ENCODE data around the gene HDC. TPM values are rescaled to one million over a fixed set of nuclear protein-coding genes. Genes with fewer than 3 reads are reported as not detected.

Gene HDC
- total RNA-seq, 1 experiment from 2014 or later: not detected

- Histone ChIP-seq H3K4me1 (ENCODE audit: insufficient read depth, low read length, poor library complexity, severe bottlenecking) (no peaks in the 10 kb centered on the region), H3K9me3 (ENCODE audit: low read depth, low read length, poor library complexity, severe bottlenecking) (no peaks in the 10 kb centered on the region), H3K27me3 (replicated peaks; ENCODE audit: insufficient read depth, low read depth, low read length, poor library complexity) (no peaks in the 10 kb centered on the region), H3K36me3 (ENCODE audit: insufficient read depth, low read length, poor library complexity, severe bottlenecking) (no peaks in the 10 kb centered on the region), H3K4me3 (ENCODE audit: low read depth, low read length, poor library complexity, severe bottlenecking) (no peak overlapping the region), H3K27ac (ENCODE audit: low read depth, low read length, poor library complexity, severe bottlenecking) (no peak overlapping the region)
- CTCF ChIA-PET: no interaction called here
- intact Hi-C loops (cut with micrococcal nuclease; ENCODE audit: unreplicated experiment): no loop called here
- BruUV-seq (replicated peaks): no TSS peak
- POLR2A ChIA-PET (ENCODE audit: low non-redundant PET): no interaction called here
- TF ChIP-seq EZH2 (IDR thresholded peaks at IDR 0.05; ENCODE audit: borderline replicate concordance, low read depth, low read length, poor library complexity, severe bottlenecking): no peak
- no peak for TF ChIP-seq CTCF (conservative IDR thresholded peaks at IDR 0.05; ENCODE audit: low read depth, low read length)
- DNase-seq (ENCODE audit: low spot score): no peak
These were observed 8.2 kb downstream of the HDC start for GRCh38 chr15:50257332-50257731.

GRCh38 chr15:50256188-50257041 is 9.1 kb downstream of the HDC start:
- ChIA-PET POLR2A (ENCODE audit: low non-redundant PET) (no interaction called here), CTCF (no interaction called here)
- DNase-seq (ENCODE audit: low spot score): no peak
- H3K27ac ChIP-seq (ENCODE audit: low read depth, low read length, poor library complexity, severe bottlenecking): no peak overlapping the region
- no peaks in the 10 kb centered on the region for H3K36me3 ChIP-seq (ENCODE audit: insufficient read depth, low read length, poor library complexity, severe bottlenecking)
- H3K4me1 ChIP-seq (ENCODE audit: insufficient read depth, low read length, poor library complexity, severe bottlenecking): no peaks in the 10 kb centered on the region
- no peaks in the 10 kb centered on the region for H3K27me3 ChIP-seq (replicated peaks; ENCODE audit: insufficient read depth, low read depth, low read length, poor library complexity)
- intact Hi-C loops (cut with micrococcal nuclease; ENCODE audit: unreplicated experiment): no loop called here
- no peak for TF ChIP-seq EZH2 (IDR thresholded peaks at IDR 0.05; ENCODE audit: borderline replicate concordance, low read depth, low read length, poor library complexity, severe bottlenecking)
- no peak overlapping the region for H3K4me3 ChIP-seq (ENCODE audit: low read depth, low read length, poor library complexity, severe bottlenecking)
- no peaks in the 10 kb centered on the region for H3K9me3 ChIP-seq (ENCODE audit: low read depth, low read length, poor library complexity, severe bottlenecking)
- BruUV-seq (replicated peaks): no TSS peak

DNA sequence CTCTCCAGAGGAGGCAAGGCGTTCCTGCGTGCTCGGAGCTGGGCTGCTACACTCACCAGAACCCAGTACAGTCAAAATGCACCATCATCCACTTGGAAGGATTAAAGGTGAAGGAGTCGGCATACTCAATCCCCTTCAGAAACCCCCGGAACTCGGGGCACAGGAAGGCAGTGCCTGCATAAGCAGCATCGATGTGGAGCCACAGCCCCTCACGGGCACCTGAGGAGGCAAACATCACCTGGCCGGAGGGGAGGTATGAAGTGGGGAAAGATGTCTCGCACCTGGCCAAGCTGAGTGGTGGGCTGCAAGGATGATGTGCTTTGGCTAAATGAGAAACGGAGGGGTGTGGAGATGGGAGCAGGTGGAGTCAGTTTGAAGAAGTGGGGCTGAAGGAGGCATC is 13.0 kb downstream of the HDC start:
- no TSS peak for BruUV-seq (replicated peaks)
- TF ChIP-seq CTCF (conservative IDR thresholded peaks at IDR 0.05; ENCODE audit: low read depth, low read length) (no peak), EZH2 (IDR thresholded peaks at IDR 0.05; ENCODE audit: borderline replicate concordance, low read depth, low read length, poor library complexity, severe bottlenecking) (no peak)
- intact Hi-C loops (cut with micrococcal nuclease; ENCODE audit: unreplicated experiment): no loop called here
- no peak overlapping the region for H3K27ac ChIP-seq (ENCODE audit: low read depth, low read length, poor library complexity, severe bottlenecking)
- no peak overlapping the region for H3K4me3 ChIP-seq (ENCODE audit: low read depth, low read length, poor library complexity, severe bottlenecking)
- H3K36me3 ChIP-seq (ENCODE audit: insufficient read depth, low read length, poor library complexity, severe bottlenecking): no peaks in the 10 kb centered on the region
- H3K27me3 ChIP-seq (replicated peaks; ENCODE audit: insufficient read depth, low read depth, low read length, poor library complexity): no peaks in the 10 kb centered on the region
- no peak for DNase-seq (ENCODE audit: low spot score)
- no peaks in the 10 kb centered on the region for H3K9me3 ChIP-seq (ENCODE audit: low read depth, low read length, poor library complexity, severe bottlenecking)
- CTCF ChIA-PET: no interaction called here
- H3K4me1 ChIP-seq (ENCODE audit: insufficient read depth, low read length, poor library complexity, severe bottlenecking): no peaks in the 10 kb centered on the region
- POLR2A ChIA-PET (ENCODE audit: low non-redundant PET): no interaction called here
